Thyroid gland (tissue), 4 donors: ENCODE data around the gene ADCY1. TPM values are rescaled to one million over a fixed set of nuclear protein-coding genes. Genes with fewer than 3 reads are reported as not detected.

ENCODE experiments used
- DNase-seq, 2 donors: peaks; one replicate each; pipeline ENCODE4 v3.0.0-alpha.2; 2019
- H3K27ac ChIP-seq, 3 donors: fragments of 200-600 bp; sonication (generic); 1 replicate in 2 of 3; 2 replicates in 1 of 3; pipeline ENCODE4 v1.5.1; 2016 to 2019; ENCODE audit warnings: mild to moderate bottlenecking in 1 of 3, moderate library complexity in 1 of 3
- H3K27me3 ChIP-seq: fragments of 200-600 bp; sonication (generic); one replicate; pipeline ENCODE4 v1.5.1; 2019
- H3K36me3 ChIP-seq, 2 donors: fragments of 200-600 bp; sonication (generic); one replicate each; pipeline ENCODE4 v1.5.1; 2016 to 2019
- H3K4me1 ChIP-seq, 2 donors: fragments of 200-600 bp; sonication (generic); one replicate each; pipeline ENCODE4 v1.5.1; 2017 to 2019
- H3K4me3 ChIP-seq, 3 donors: fragments of 200-600 bp; sonication (generic); replicated peaks in 1 of 3; 1 replicate in 2 of 3; 2 replicates in 1 of 3; pipeline ENCODE4 v1.5.1; 2016; ENCODE audit warnings: mild to moderate bottlenecking in 1 of 3
- H3K9me3 ChIP-seq: fragments of 200-600 bp; sonication (generic); one replicate; pipeline ENCODE4 v1.5.1; 2017
- CTCF ChIP-seq, 6 experiments: fragments of 200-600 bp in 3 of 6; fragments of 450-650 bp in 3 of 6; sonication (generic) in 3 of 6; IDR thresholded peaks; one replicate each; pipeline ENCODE4 v1.5.1; 2016 to 2019; ENCODE audit warnings: antibody characterized with exemption in 6 of 6, mild to moderate bottlenecking in 2 of 6, inconsistent platforms in 1 of 6, moderate library complexity in 1 of 6
- POLR2A ChIP-seq, 2 donors: fragments of 450-650 bp; IDR thresholded peaks; one replicate each; pipeline ENCODE4 v1.6.1; 2017; ENCODE audit warnings: antibody characterized with exemption in 2 of 2, mild to moderate bottlenecking in 2 of 2, moderate library complexity in 1 of 2
- WGBS, 2 donors: methylation state at CpG; one replicate each; pipeline ENCODE4 v1.1.5; 2017; 5-methylcytosine and 5-hydroxymethylcytosine counted together
- intact Hi-C: fragments of 100-400 bp; cut with DNase I; formaldehyde crosslinking; loops from one replicate; pipeline ENCODE4 v1.15.1; 2023
- total RNA-seq, 4 donors: library from RNA; depleted of rRNA; stranded (reverse); fragments of >200 nt; gene quantifications; one replicate each; pipeline ENCODE4 v1.2.3, GENCODE V29; 2016

ADCY1 gene
- total RNA-seq, 4 donors from 2014 or later: 5.8 to 11.6 (median 7.7) TPM

GRCh38 chr7:45650404-45651394 lies 76.5 kb downstream of the ADCY1 start:
- WGBS, 2 donors: 72 to 79% methylated on average over 13 of the region's 13 CpGs
- no peaks in the 10 kb centered on the region for H3K9me3 ChIP-seq
- no peak for DNase-seq
- no peaks in the 10 kb centered on the region for H3K27me3 ChIP-seq
- peaks cover 3% of the 10 kb centered on the region in 2 donors for H3K4me1 ChIP-seq
- intact Hi-C loops: no loop called here
- H3K36me3 ChIP-seq: no peaks in the 10 kb centered on the region
- no peak overlapping the region for H3K4me3 ChIP-seq
- H3K27ac ChIP-seq: no peak overlapping the region
- TF ChIP-seq CTCF (IDR thresholded peaks at IDR 0.05) (no peak), POLR2A (IDR thresholded peaks at IDR 0.05) (no peak)

DNA sequence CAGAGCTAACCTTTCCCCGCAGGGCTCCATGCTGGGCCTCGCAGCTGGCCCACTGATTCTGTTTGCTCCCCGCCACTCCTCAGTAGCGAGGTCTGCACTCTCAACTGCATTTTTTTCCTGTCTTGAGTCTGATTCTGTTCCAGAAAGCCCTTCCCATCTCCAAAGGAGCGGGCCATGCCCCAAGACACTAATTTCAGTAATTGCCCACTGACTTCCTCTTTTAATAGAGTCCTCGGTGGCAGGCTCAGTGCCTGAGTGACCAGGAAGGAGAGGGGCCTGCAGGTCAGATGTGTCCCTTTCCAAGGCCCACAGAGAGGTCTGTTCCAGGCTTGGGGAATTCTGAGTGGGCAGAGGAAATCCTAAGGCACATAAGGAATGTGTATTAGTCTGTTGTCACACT lies 77.4 kb downstream of the ADCY1 start:
- 87 to 90% methylated on average over 6 of the region's 6 CpGs for WGBS, 2 donors
- H3K27ac ChIP-seq: no peak overlapping the region
- H3K27me3 ChIP-seq: no peaks in the 10 kb centered on the region

GRCh38 chr7:45652630-45653029 lies 78.5 kb downstream of the ADCY1 start:
- Histone ChIP-seq H3K36me3 (no peaks in the 10 kb centered on the region), H3K4me1 (no peaks in the 10 kb centered on the region), H3K27me3 (no peaks in the 10 kb centered on the region), H3K9me3 (no peaks in the 10 kb centered on the region), H3K27ac (no peak overlapping the region), H3K4me3 (no peak overlapping the region)
- intact Hi-C loops: no loop called here
- DNase-seq: no peak
- TF ChIP-seq CTCF (IDR thresholded peaks at IDR 0.05) (no peak), POLR2A (IDR thresholded peaks at IDR 0.05) (no peak)
- WGBS, 2 donors: 88% methylated on average over 2 of the region's 2 CpGs

More for the DNA sequence above, 77.4 kb downstream of the ADCY1 start:
- no peaks in the 10 kb centered on the region for H3K9me3 ChIP-seq
- no peaks in the 10 kb centered on the region for H3K36me3 ChIP-seq
- H3K4me1 ChIP-seq: peaks cover 1 to 3% of the 10 kb centered on the region in 2 donors
- H3K4me3 ChIP-seq: no peak overlapping the region
- TF ChIP-seq CTCF (IDR thresholded peaks at IDR 0.05): no peak
- no peak for TF ChIP-seq POLR2A (IDR thresholded peaks at IDR 0.05)
- DNase-seq: no peak
- intact Hi-C loops: no loop called here

DNA sequence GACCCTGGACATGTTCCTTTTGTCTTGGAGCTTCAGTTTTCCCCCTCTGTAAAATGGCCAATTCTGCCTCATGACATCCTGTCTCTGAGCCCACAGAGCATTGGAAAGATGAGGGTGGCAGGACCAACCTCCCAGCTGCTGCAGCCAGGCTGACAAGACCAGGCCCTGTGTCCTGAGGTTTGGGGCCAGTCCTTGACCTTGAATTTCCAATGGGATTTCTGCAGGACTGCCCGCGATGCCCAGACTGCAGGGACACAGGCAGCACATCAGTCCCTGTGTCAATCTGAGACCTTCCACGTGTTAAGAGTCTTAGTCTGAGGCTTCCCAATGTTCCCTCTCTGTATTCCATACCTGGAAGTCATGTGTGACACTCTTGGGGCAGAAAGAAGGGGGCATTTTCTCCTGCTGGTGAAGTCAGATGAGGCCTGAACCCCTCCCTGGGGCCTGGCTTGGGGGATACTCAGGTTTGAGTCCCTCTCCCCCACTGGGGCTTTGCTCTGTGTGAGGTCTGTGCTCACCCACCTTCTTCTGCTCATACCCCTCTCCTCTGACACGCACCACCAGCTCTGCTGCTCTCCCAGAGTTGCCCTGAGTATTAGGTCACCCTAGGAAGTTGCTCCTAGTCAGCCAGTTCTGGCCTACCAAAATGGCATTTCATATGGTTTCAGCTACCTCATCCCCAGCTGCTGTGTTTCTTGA lies 79.2 kb downstream of the ADCY1 start:
- Histone ChIP-seq H3K4me1 (no peaks in the 10 kb centered on the region), H3K27me3 (no peaks in the 10 kb centered on the region), H3K27ac (no peak overlapping the region), H3K36me3 (no peaks in the 10 kb centered on the region), H3K9me3 (no peaks in the 10 kb centered on the region), H3K4me3 (no peak overlapping the region)
- no peak for DNase-seq
- intact Hi-C loops: no loop called here
- no peak for TF ChIP-seq POLR2A (IDR thresholded peaks at IDR 0.05)
- no peak for TF ChIP-seq CTCF (IDR thresholded peaks at IDR 0.05)
- 69 to 71% methylated on average over 1 to 4 of the region's 4 CpGs for WGBS, 2 donors

DNA sequence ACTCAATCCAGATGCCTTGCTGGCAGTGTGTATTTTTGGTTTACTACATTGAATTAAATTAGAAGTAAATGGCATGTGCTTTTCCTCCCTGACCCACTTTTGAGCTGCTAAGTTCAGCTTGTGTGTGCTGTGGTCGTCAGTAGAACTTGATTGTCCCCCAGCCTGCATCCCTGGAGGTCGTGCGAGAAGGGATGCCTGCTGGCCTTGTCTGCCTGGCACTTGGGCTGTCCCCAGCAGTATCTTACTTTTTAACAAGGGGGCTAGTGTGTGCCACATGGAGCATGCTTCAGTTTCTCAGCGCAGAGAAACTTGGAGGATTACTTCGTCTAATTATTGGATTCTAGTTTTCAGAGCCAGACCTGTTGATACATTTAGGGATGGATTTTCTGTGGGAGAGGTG lies 80.2 kb downstream of the ADCY1 start:
- Histone ChIP-seq H3K36me3 (no peaks in the 10 kb centered on the region), H3K9me3 (no peaks in the 10 kb centered on the region), H3K4me3 (no peak overlapping the region), H3K4me1 (no peaks in the 10 kb centered on the region), H3K27me3 (no peaks in the 10 kb centered on the region), H3K27ac (no peak overlapping the region)
- no peak for DNase-seq
- TF ChIP-seq POLR2A (IDR thresholded peaks at IDR 0.05): no peak
- intact Hi-C loops: no loop called here
- WGBS, 2 donors: 93 to 95% methylated on average over 5 of the region's 5 CpGs
